BE2C (cell line): Measurements from ENCODE around the gene ODF2L.

Source experiments
- DNase-seq: peaks from one replicate; pipeline ENCODE4 v3.0.0-alpha.2; 2020
- H3K27me3 ChIP-seq: fragments of 250-450 bp; sonication (Bioruptor Pico); 2 replicates; pipeline ENCODE4 v1.5.1; 2020; ENCODE audit warnings: mild to moderate bottlenecking
- H3K36me3 ChIP-seq: fragments of 250-450 bp; sonication (Bioruptor Pico); 2 replicates; pipeline ENCODE4 v1.5.1; 2020; ENCODE audit warnings: mild to moderate bottlenecking
- H3K4me1 ChIP-seq: fragments of 250-450 bp; sonication (Bioruptor Pico); 2 replicates; pipeline ENCODE4 v1.5.1; 2020
- H3K4me3 ChIP-seq: 2 replicates; pipeline ENCODE4 v1.5.1; 2011; ENCODE audit warnings: low read depth, low read length
- H3K9me3 ChIP-seq: fragments of 250-450 bp; sonication (Bioruptor Pico); 2 replicates; pipeline ENCODE4 v1.5.1; 2020
- TF ChIP-seq, protein P1 (sequence below): IDR thresholded peaks from 2 replicates; pipeline ENCODE4 v1.5.1; 2012; ENCODE audit warnings: mild to moderate bottlenecking, low read depth, low read length

Gene ODF2L

GRCh38 chr1:86423473-86423872, 27.4 kb upstream of the ODF2L start:
- Histone ChIP-seq H3K9me3 (no peaks in the 10 kb centered on the region), H3K27me3 (no peaks in the 10 kb centered on the region), H3K36me3 (no peaks in the 10 kb centered on the region), H3K4me1 (no peaks in the 10 kb centered on the region), H3K4me3 (no peak overlapping the region)
- TF ChIP-seq, protein P1, sequence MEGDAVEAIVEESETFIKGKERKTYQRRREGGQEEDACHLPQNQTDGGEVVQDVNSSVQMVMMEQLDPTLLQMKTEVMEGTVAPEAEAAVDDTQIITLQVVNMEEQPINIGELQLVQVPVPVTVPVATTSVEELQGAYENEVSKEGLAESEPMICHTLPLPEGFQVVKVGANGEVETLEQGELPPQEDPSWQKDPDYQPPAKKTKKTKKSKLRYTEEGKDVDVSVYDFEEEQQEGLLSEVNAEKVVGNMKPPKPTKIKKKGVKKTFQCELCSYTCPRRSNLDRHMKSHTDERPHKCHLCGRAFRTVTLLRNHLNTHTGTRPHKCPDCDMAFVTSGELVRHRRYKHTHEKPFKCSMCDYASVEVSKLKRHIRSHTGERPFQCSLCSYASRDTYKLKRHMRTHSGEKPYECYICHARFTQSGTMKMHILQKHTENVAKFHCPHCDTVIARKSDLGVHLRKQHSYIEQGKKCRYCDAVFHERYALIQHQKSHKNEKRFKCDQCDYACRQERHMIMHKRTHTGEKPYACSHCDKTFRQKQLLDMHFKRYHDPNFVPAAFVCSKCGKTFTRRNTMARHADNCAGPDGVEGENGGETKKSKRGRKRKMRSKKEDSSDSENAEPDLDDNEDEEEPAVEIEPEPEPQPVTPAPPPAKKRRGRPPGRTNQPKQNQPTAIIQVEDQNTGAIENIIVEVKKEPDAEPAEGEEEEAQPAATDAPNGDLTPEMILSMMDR = no peak
- no peak for DNase-seq

- Histone ChIP-seq H3K4me3 (no peak overlapping the region), H3K9me3 (no peaks in the 10 kb centered on the region), H3K27me3 (no peaks in the 10 kb centered on the region), H3K36me3 (no peaks in the 10 kb centered on the region), H3K4me1 (no peaks in the 10 kb centered on the region)
- TF ChIP-seq, protein P1 = no peak
- no peak for DNase-seq
Measured at GRCh38 chr1:86421601-86422280, 25.6 kb upstream of the ODF2L start.

DNA sequence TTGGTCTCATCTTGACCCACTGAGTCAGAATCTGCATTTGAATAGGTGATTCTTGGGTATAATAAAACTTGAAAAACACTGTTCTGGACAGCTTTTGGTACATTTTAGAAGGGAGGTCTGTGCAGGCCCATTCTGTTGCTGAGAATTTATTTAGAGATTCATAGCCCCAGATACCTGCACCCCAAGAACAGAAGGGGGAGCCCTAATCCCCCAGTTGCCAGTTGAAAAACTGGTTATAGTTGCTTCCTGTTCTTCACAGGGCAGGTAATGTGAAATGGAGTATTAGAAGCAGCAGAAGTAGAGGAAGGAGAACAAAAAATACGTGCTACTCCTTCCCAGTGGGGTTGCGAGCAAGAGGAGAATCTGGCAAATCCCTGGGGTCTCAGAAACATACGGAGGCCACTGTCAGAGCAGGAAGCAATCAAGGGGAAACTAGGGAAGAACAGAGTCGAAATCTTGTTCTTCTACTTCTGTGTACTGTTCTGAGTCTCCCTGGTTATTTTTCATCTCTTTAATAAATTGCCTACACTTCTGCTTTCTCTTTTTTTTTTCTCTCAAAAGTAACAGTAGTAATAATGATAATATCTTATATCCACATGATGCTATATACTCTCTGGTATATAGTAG, 23.3 kb upstream of the ODF2L start:
- Histone ChIP-seq H3K4me3 (no peak overlapping the region), H3K9me3 (no peaks in the 10 kb centered on the region), H3K36me3 (no peaks in the 10 kb centered on the region), H3K27me3 (no peaks in the 10 kb centered on the region), H3K4me1 (no peaks in the 10 kb centered on the region)
- TF ChIP-seq, protein P1 = no peak
- DNase-seq = no peak

GRCh38 chr1:86416343-86416742, 20.2 kb upstream of the ODF2L start:
- no peaks in the 10 kb centered on the region for H3K36me3 ChIP-seq
- H3K27me3 ChIP-seq = no peaks in the 10 kb centered on the region
- no peak overlapping the region for H3K4me3 ChIP-seq
- no peak for DNase-seq
- no peaks in the 10 kb centered on the region for H3K9me3 ChIP-seq
- H3K4me1 ChIP-seq = no peaks in the 10 kb centered on the region
- TF ChIP-seq, protein P1 = no peak

GRCh38 chr1:86410879-86411278, 14.8 kb upstream of the ODF2L start:
- H3K9me3 ChIP-seq = no peaks in the 10 kb centered on the region
- H3K27me3 ChIP-seq = no peaks in the 10 kb centered on the region
- H3K4me1 ChIP-seq = no peaks in the 10 kb centered on the region
- DNase-seq = no peak
- TF ChIP-seq, protein P1 = no peak
- H3K4me3 ChIP-seq = no peak overlapping the region
- no peaks in the 10 kb centered on the region for H3K36me3 ChIP-seq

DNA sequence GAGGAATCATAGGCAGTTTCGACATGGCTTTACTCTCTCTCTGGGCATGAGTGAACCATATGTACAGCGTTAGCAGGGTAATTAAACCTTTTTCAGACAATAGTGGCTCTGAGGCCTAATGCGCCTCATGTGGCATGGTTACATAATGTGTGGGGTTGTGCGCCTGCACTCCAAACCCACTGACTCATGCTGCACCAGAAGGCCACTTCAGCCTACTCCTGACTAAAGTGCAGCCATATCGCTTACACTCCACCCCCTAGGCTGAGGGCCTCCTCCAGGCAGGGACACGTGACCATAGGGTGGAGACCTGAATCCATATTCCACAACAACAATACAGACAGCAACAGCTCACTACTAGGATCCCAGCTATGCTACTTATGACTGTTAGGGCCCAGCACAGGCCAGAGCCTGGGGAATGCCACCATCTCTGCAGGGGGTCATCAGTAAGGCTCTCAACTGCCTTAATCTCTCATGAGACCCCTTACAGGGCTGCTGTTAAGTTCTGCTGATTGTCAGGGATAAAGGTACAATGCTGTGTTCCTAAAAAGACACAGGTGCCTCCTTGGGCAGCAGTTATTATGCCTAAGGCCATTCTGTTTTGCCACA, 13.4 kb upstream of the ODF2L start:
- no peak for DNase-seq
- Histone ChIP-seq H3K36me3 (no peaks in the 10 kb centered on the region), H3K27me3 (no peaks in the 10 kb centered on the region), H3K4me3 (no peak overlapping the region), H3K4me1 (no peaks in the 10 kb centered on the region), H3K9me3 (no peaks in the 10 kb centered on the region)
- TF ChIP-seq, protein P1 = no peak
